Body of pancreas (tissue), 4 donors: ENCODE measurements around the gene MED13L.
A peak's percentile ranks its signal among the peaks of the same experiment; 100 is the strongest.

Experiments
- CTCF ChIP-seq, 7 experiments: fragments of 450-650 bp in 4 of 7; fragments of 200-600 bp in 3 of 7; sonication (generic) in 3 of 7; IDR thresholded peaks; one replicate each; pipeline ENCODE4 v1.5.1; 2016 to 2019; ENCODE audit warnings: antibody characterized with exemption in 7 of 7
- POLR2A ChIP-seq, 3 donors: fragments of 450-650 bp; IDR thresholded peaks; one replicate each; pipeline ENCODE4 v1.6.1; 2016; ENCODE audit warnings: antibody characterized with exemption in 3 of 3, mild to moderate bottlenecking in 2 of 3

DNA sequence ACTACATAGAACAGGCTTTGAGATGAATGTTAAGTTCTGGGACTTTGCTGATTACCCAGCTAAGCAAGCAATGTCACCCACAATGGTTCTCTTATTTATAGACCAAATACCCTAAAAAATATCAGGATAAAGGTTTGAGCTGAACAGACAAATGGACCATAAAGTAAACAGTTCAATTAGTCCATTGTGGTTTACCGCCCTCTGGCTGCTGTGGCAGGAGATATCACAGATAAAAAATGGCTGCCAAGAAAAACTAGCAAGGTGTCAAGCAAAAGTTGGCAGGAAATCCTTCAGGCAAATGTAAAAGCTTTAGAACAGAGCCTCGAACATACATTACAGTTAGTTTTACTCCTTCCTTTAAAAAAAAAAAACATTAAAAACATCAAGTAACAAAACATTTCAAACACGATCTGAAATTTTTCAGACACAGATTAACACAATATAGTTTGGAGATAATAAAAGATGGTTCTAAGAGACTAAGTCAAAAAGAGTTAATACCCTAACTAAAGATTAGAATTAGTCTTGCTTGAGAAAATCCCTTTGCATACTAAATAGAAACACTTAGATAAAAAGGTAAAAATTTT, 41.3 kb downstream of the MED13L start:
- peak; percentile 50 to 85 (median 77) for TF ChIP-seq CTCF (IDR thresholded peaks at IDR 0.05)
- TF ChIP-seq POLR2A (IDR thresholded peaks at IDR 0.05), result no peak
